ENCODE results near the gene CHRNA4. TPM values are rescaled to one million over a fixed set of nuclear protein-coding genes. Genes with fewer than 3 reads are reported as not detected.
A peak's percentile ranks its signal among the peaks of the same experiment; 100 is the strongest.

The CHRNA4 gene
- total RNA-seq, 2 donors from 2014 or later: not detected

DNA sequence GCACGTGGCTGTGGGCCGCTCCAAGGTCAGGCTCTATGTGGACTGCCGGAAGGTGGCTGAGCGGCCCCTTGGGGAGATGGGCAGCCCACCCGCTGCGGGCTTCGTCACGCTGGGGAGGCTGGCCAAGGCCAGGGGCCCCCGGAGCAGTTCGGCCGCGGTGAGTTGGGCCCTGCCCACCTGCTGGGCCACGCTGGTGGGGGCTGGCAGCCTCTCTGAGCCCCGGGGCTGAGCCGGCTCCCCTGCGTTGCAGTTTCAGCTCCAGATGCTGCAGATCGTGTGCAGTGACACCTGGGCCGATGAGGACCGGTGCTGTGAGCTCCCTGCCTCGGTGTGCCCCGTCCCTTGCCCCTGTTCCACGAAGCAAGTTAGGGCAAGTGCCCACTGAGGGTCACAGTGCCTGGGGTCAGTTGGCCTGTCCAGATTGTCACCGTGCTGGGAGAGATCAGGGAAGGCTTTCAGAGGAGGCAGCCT is 41.1 kb downstream of the CHRNA4 start:
- Histone ChIP-seq H3K36me3 (replicated peaks in 1 of 2; ENCODE audit: insufficient read depth in 1 of 2, low read depth in 2 of 2) (no peaks in the 10 kb centered on the region), H3K27ac (no peak overlapping the region), H3K27me3 (no peaks in the 10 kb centered on the region), H3K9me3 (no peaks in the 10 kb centered on the region), H3K4me1 (no peaks in the 10 kb centered on the region), H3K4me3 (no peak overlapping the region)
- DNase-seq (peak in 1 of 4 donors; percentile 9), ATAC-seq (no peak)
- TF ChIP-seq POLR2A (IDR thresholded peaks at IDR 0.05): no peak
- intact Hi-C loops (cut with DNase I): no loop called here
- 66 to 68% methylated on average over 10 to 16 of the region's 23 CpGs for WGBS, 2 donors

- TF ChIP-seq, protein P1, sequence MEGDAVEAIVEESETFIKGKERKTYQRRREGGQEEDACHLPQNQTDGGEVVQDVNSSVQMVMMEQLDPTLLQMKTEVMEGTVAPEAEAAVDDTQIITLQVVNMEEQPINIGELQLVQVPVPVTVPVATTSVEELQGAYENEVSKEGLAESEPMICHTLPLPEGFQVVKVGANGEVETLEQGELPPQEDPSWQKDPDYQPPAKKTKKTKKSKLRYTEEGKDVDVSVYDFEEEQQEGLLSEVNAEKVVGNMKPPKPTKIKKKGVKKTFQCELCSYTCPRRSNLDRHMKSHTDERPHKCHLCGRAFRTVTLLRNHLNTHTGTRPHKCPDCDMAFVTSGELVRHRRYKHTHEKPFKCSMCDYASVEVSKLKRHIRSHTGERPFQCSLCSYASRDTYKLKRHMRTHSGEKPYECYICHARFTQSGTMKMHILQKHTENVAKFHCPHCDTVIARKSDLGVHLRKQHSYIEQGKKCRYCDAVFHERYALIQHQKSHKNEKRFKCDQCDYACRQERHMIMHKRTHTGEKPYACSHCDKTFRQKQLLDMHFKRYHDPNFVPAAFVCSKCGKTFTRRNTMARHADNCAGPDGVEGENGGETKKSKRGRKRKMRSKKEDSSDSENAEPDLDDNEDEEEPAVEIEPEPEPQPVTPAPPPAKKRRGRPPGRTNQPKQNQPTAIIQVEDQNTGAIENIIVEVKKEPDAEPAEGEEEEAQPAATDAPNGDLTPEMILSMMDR (IDR thresholded peaks at IDR 0.05): no peak
- no peak for TF ChIP-seq POLR2A (IDR thresholded peaks at IDR 0.05)
- DNase-seq (peak in 1 of 4 donors; percentile 7), ATAC-seq (no peak)
- WGBS, 2 donors: 50 to 58% methylated on average over 9 to 24 of the region's 25 CpGs
- H3K9me3 ChIP-seq: no peaks in the 10 kb centered on the region
- H3K27ac ChIP-seq: no peak overlapping the region
- no peaks in the 10 kb centered on the region for H3K4me1 ChIP-seq
- no peaks in the 10 kb centered on the region for H3K27me3 ChIP-seq
- intact Hi-C loops (cut with DNase I): no loop called here
- H3K36me3 ChIP-seq (replicated peaks in 1 of 2; ENCODE audit: insufficient read depth in 1 of 2, low read depth in 2 of 2): no peaks in the 10 kb centered on the region
- no peak overlapping the region for H3K4me3 ChIP-seq
These were observed 41.7 kb downstream of the CHRNA4 start for GRCh38 chr20:63319164-63320040.

- no peaks in the 10 kb centered on the region for H3K4me1 ChIP-seq
- 78 to 100% methylated on average over 2 to 24 of the region's 24 CpGs for WGBS, 2 donors
- intact Hi-C loops (cut with DNase I): no loop called here
These were observed 42.6 kb downstream of the CHRNA4 start for GRCh38 chr20:63318391-63319163.

DNA sequence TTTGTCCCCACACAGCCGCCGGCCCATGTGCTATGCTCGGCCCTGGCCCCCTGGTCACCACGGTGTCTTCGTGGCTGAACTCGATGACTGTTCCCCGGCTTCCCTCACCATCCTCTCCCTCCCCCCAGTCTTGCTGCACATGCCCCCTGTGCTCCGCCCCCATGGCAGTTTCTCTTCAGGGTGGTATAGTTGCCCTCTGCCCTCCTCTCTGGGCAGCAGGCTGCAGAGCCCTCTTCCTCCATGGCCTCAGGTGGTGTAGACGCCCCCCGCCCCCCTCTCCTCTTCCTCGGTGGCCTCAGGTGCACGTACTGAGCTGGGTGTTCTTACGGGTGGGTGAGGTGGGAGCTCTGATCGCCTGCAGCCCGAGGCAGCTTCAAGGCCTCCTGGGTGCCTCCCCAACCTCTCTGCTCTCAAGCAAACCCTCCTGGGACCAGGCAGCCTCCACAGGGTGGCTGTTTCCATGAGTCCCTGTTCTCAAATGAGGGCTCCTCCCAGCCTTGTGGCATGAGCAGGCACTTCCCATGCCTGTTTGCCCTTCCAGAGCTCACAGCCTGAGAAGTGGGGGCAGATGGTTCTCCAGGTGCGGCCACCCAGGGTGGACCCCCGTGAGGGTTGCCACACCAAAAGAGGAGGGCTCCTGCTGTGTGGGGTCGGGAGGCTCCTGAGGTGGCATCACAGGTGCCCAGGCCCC is 43.4 kb downstream of the CHRNA4 start:
- ATAC-seq (no peak), DNase-seq (peak in 2 of 4 donors; percentile 1 to 7)
- Histone ChIP-seq H3K36me3 (replicated peaks in 1 of 2; ENCODE audit: insufficient read depth in 1 of 2, low read depth in 2 of 2) (no peaks in the 10 kb centered on the region), H3K27ac (no peak overlapping the region), H3K9me3 (no peaks in the 10 kb centered on the region), H3K4me3 (no peak overlapping the region), H3K27me3 (no peaks in the 10 kb centered on the region), H3K4me1 (no peaks in the 10 kb centered on the region)
- WGBS, 2 donors: 65 to 67% methylated on average over 15 to 18 of the region's 18 CpGs
- intact Hi-C loops (cut with DNase I): no loop called here
- TF ChIP-seq, protein P1 (IDR thresholded peaks at IDR 0.05): no peak
- TF ChIP-seq POLR2A (IDR thresholded peaks at IDR 0.05): no peak

More at GRCh38 chr20:63318391-63319163, 42.6 kb downstream of the CHRNA4 start:
- Histone ChIP-seq H3K27ac (no peak overlapping the region), H3K36me3 (replicated peaks in 1 of 2; ENCODE audit: insufficient read depth in 1 of 2, low read depth in 2 of 2) (no peaks in the 10 kb centered on the region), H3K4me3 (no peak overlapping the region), H3K27me3 (no peaks in the 10 kb centered on the region), H3K9me3 (no peaks in the 10 kb centered on the region)
- DNase-seq (peak in 2 of 4 donors; percentile 2 to 7), ATAC-seq (no peak)
- no peak for TF ChIP-seq POLR2A (IDR thresholded peaks at IDR 0.05)
- TF ChIP-seq, protein P1 (IDR thresholded peaks at IDR 0.05): no peak
